Stimulated activated memory B cell treated with anti-CD40 and anti-IgM and Interleukin-4, amounts not matched to agents 10 μg/mL and 1 μg/mL and 100 μg/mL, for 72 hours (primary cell): ENCODE measurements around the gene PCBP3.
A peak's percentile ranks its signal among the peaks of the same experiment; 100 is the strongest.
"Not testable (repeated sequence)": the region's sequence is repeated elsewhere in the genome, so short reads cannot be mapped to it uniquely, and the experiment has no call there.

Experiments used
- ATAC-seq: fragments of 150-1000 bp; cut with Tn5 transposase; 2 replicates; pipeline ENCODE4 v1.10.0; 2021
- H3K27ac Mint-ChIP-seq: one replicate; pipeline ENCODE4 v1.8.0; 2022; ENCODE audit warnings: mild to moderate bottlenecking, mixed read lengths
- H3K27me3 Mint-ChIP-seq: one replicate; pipeline ENCODE4 v1.8.0; 2022; ENCODE audit warnings: mixed read lengths
- H3K36me3 Mint-ChIP-seq: one replicate; pipeline ENCODE4 v1.8.0; 2022; ENCODE audit warnings: mixed read lengths
- H3K4me1 Mint-ChIP-seq: one replicate; pipeline ENCODE4 v1.8.0; 2022; ENCODE audit warnings: mixed read lengths
- H3K4me3 Mint-ChIP-seq: one replicate; pipeline ENCODE4 v1.8.0; 2022; ENCODE audit warnings: mild to moderate bottlenecking, moderate library complexity, mixed read lengths
- H3K9me3 Mint-ChIP-seq: one replicate; pipeline ENCODE4 v1.8.0; 2022; ENCODE audit warnings: mixed read lengths

Gene PCBP3

GRCh38 chr21:45872902-45873301, 229.4 kb downstream of the PCBP3 start:
- peaks cover 8% of the 10 kb centered on the region for H3K4me1 Mint-ChIP-seq
- no peak for ATAC-seq
- peaks cover 57% of the 10 kb centered on the region for H3K27me3 Mint-ChIP-seq
- H3K4me3 Mint-ChIP-seq: no peak overlapping the region
- H3K27ac Mint-ChIP-seq: no peak overlapping the region
- H3K36me3 Mint-ChIP-seq: no peaks in the 10 kb centered on the region
- no peaks in the 10 kb centered on the region for H3K9me3 Mint-ChIP-seq

GRCh38 chr21:45873418-45873817, 229.9 kb downstream of the PCBP3 start:
- H3K27ac Mint-ChIP-seq: no peak overlapping the region
- H3K4me3 Mint-ChIP-seq: no peak overlapping the region
- H3K4me1 Mint-ChIP-seq: peaks cover 8% of the 10 kb centered on the region
- peaks cover 57% of the 10 kb centered on the region for H3K27me3 Mint-ChIP-seq
- no peaks in the 10 kb centered on the region for H3K36me3 Mint-ChIP-seq
- no peaks in the 10 kb centered on the region for H3K9me3 Mint-ChIP-seq
- ATAC-seq: no peak

GRCh38 chr21:45873866-45874265, 230.3 kb downstream of the PCBP3 start:
- no peak for ATAC-seq
- Mint-ChIP-seq H3K36me3 (no peaks in the 10 kb centered on the region), H3K4me3 (no peak overlapping the region), H3K27me3 (peaks cover 57% of the 10 kb centered on the region), H3K4me1 (peaks cover 8% of the 10 kb centered on the region), H3K27ac (no peak overlapping the region), H3K9me3 (no peaks in the 10 kb centered on the region)

GRCh38 chr21:45874716-45875415, 231.3 kb downstream of the PCBP3 start:
- no peak overlapping the region for H3K4me3 Mint-ChIP-seq
- H3K27me3 Mint-ChIP-seq: peaks cover 57% of the 10 kb centered on the region
- ATAC-seq: no peak
- H3K36me3 Mint-ChIP-seq: no peaks in the 10 kb centered on the region
- peaks cover 8% of the 10 kb centered on the region for H3K4me1 Mint-ChIP-seq
- H3K9me3 Mint-ChIP-seq: no peaks in the 10 kb centered on the region
- no peak overlapping the region for H3K27ac Mint-ChIP-seq

- H3K9me3 Mint-ChIP-seq: no peaks in the 10 kb centered on the region
- no peak for ATAC-seq
- H3K27me3 Mint-ChIP-seq: peaks cover 60% of the 10 kb centered on the region
- no peak overlapping the region for H3K27ac Mint-ChIP-seq
- peaks cover 10% of the 10 kb centered on the region for H3K4me1 Mint-ChIP-seq
- no peak overlapping the region for H3K4me3 Mint-ChIP-seq
- no peaks in the 10 kb centered on the region for H3K36me3 Mint-ChIP-seq
These were observed 231.9 kb downstream of the PCBP3 start for GRCh38 chr21:45875416-45875760.

- Mint-ChIP-seq H3K27me3 (peaks cover 65% of the 10 kb centered on the region), H3K27ac (no peak overlapping the region), H3K4me1 (peaks cover 9% of the 10 kb centered on the region), H3K36me3 (no peaks in the 10 kb centered on the region), H3K9me3 (no peaks in the 10 kb centered on the region), H3K4me3 (no peak overlapping the region)
- ATAC-seq: no peak
These were observed 232.4 kb downstream of the PCBP3 start for GRCh38 chr21:45875881-45876280.

- Mint-ChIP-seq H3K4me1 (peaks cover 8% of the 10 kb centered on the region), H3K4me3 (no peak overlapping the region), H3K9me3 (no peaks in the 10 kb centered on the region), H3K27me3 (peaks cover 66% of the 10 kb centered on the region), H3K36me3 (no peaks in the 10 kb centered on the region), H3K27ac (no peak overlapping the region)
- no peak for ATAC-seq
These were observed 233.1 kb downstream of the PCBP3 start for GRCh38 chr21:45876381-45877170.

GRCh38 chr21:45877171-45877438, 233.6 kb downstream of the PCBP3 start:
- peaks cover 61% of the 10 kb centered on the region for H3K27me3 Mint-ChIP-seq
- no peak overlapping the region for H3K4me3 Mint-ChIP-seq
- H3K4me1 Mint-ChIP-seq: peaks cover 8% of the 10 kb centered on the region

GRCh38 chr21:45877821-45878469, 234.4 kb downstream of the PCBP3 start:
- H3K27me3 Mint-ChIP-seq: peaks cover 53% of the 10 kb centered on the region
- H3K36me3 Mint-ChIP-seq: no peaks in the 10 kb centered on the region
- no peak overlapping the region for H3K4me3 Mint-ChIP-seq
- H3K9me3 Mint-ChIP-seq: no peaks in the 10 kb centered on the region
- no peak overlapping the region for H3K27ac Mint-ChIP-seq
- H3K4me1 Mint-ChIP-seq: peaks cover 10% of the 10 kb centered on the region
- no peak for ATAC-seq

More at GRCh38 chr21:45877171-45877438, 233.6 kb downstream of the PCBP3 start:
- no peak for ATAC-seq
- Mint-ChIP-seq H3K27ac (no peak overlapping the region), H3K36me3 (no peaks in the 10 kb centered on the region), H3K9me3 (no peaks in the 10 kb centered on the region)

GRCh38 chr21:45880097-45881068, 236.9 kb downstream of the PCBP3 start:
- peaks cover 19% of the 10 kb centered on the region for H3K4me1 Mint-ChIP-seq
- no peak overlapping the region for H3K27ac Mint-ChIP-seq
- peaks cover under 1% of the 10 kb centered on the region for H3K9me3 Mint-ChIP-seq
- peaks cover 29% of the 10 kb centered on the region for H3K27me3 Mint-ChIP-seq
- ATAC-seq: peak; percentile 82
- peaks cover 3% of the 10 kb centered on the region for H3K36me3 Mint-ChIP-seq
- H3K4me3 Mint-ChIP-seq: no peak overlapping the region

- no peak overlapping the region for H3K4me3 Mint-ChIP-seq
- H3K27me3 Mint-ChIP-seq: peaks cover 9% of the 10 kb centered on the region
- H3K4me1 Mint-ChIP-seq: peaks cover 31% of the 10 kb centered on the region
- H3K27ac Mint-ChIP-seq: no peak overlapping the region
- H3K36me3 Mint-ChIP-seq: peaks cover 7% of the 10 kb centered on the region
- ATAC-seq: no peak
- H3K9me3 Mint-ChIP-seq: peaks cover 3% of the 10 kb centered on the region
These were observed 239.1 kb downstream of the PCBP3 start for GRCh38 chr21:45882645-45883044.

- ATAC-seq: no peak
- Mint-ChIP-seq H3K27ac (no peak overlapping the region), H3K27me3 (peaks cover 9% of the 10 kb centered on the region), H3K36me3 (peaks cover 7% of the 10 kb centered on the region), H3K4me1 (peaks cover 31% of the 10 kb centered on the region), H3K9me3 (peaks cover 3% of the 10 kb centered on the region), H3K4me3 (no peak overlapping the region)
These were observed 239.6 kb downstream of the PCBP3 start for GRCh38 chr21:45883090-45883489.

- H3K36me3 Mint-ChIP-seq: peaks cover 7% of the 10 kb centered on the region
- H3K4me3 Mint-ChIP-seq: no peak overlapping the region
- H3K4me1 Mint-ChIP-seq: peaks cover 26% of the 10 kb centered on the region
- peaks cover 3% of the 10 kb centered on the region for H3K9me3 Mint-ChIP-seq
- peak overlapping the region; percentile 83 for H3K27ac Mint-ChIP-seq
- peaks cover 3% of the 10 kb centered on the region for H3K27me3 Mint-ChIP-seq
- no peak for ATAC-seq
These were observed 242.0 kb downstream of the PCBP3 start for GRCh38 chr21:45885597-45885929.

- H3K9me3 Mint-ChIP-seq, H3K27me3 Mint-ChIP-seq, H3K36me3 Mint-ChIP-seq: not testable (repeated sequence)
- Mint-ChIP-seq H3K27ac (peak overlapping the region; percentile 83), H3K4me1 (peaks cover 24% of the 10 kb centered on the region), H3K4me3 (peak overlapping the region; percentile 53)
- peak; percentile 94 for ATAC-seq
These were observed 242.5 kb downstream of the PCBP3 start for GRCh38 chr21:45885930-45886601.
